SK-N-SH (cell line): Measurements from ENCODE around the gene RNF212. TPM values are rescaled to one million over a fixed set of nuclear protein-coding genes. Genes with fewer than 3 reads are reported as not detected.
A peak's percentile ranks its signal among the peaks of the same experiment; 100 is the strongest.

Experiments used
- CTCF ChIA-PET: fragments of 300-600, 350-600 bp; formaldehyde crosslinking; extraction: SDS; loops from one replicate; lab custom pipeline; 2021; lab: Yijun Ruan, JAX
- POLR2A ChIA-PET: fragments of 350-600 bp; sonication (Branson Sonifier 250); formaldehyde crosslinking; extraction: SDS; loops from one replicate; lab custom pipeline; 2020; ENCODE audit warnings: antibody characterized with exemption, inconsistent platforms; lab: Yijun Ruan, JAX
- DNase-seq: peaks from one replicate; pipeline ENCODE4 v3.0.0; 2012
- H2AFZ ChIP-seq: fragments of 200-600 bp; sonication (generic); 2 replicates; pipeline ENCODE4 v1.8.1; 2016; ENCODE audit warnings: antibody characterized with exemption, mild to moderate bottlenecking, low read depth
- H3F3A ChIP-seq: fragments of 200-600 bp; sonication (generic); replicated peaks from 2 replicates; pipeline ENCODE3; 2016; ENCODE audit warnings: antibody characterized with exemption, mild to moderate bottlenecking; ENCODE audit not compliant: insufficient read depth
- H3K27ac ChIP-seq, 2 experiments: fragments of 200-500 bp in 1 of 2; fragments of 200-600 bp in 1 of 2; sonication (Bioruptor generic) in 1 of 2; sonication (generic), shearing (Covaris generic) in 1 of 2; 2 replicates each; pipeline versions ENCODE4 v1.5.1 to v1.6.1; 2014 to 2016; ENCODE audit warnings: low read depth in 2 of 2, inconsistent platforms in 1 of 2, low read length in 1 of 2, mild to moderate bottlenecking in 1 of 2, mixed read lengths in 1 of 2
- H3K27me3 ChIP-seq: fragments of 200-600 bp; sonication (generic), shearing (Covaris generic); 2 replicates; pipeline ENCODE4 v1.6.1; 2016; ENCODE audit warnings: mixed run types; ENCODE audit not compliant: insufficient read depth
- H3K36me3 ChIP-seq, 2 experiments: fragments of 200-500 bp in 1 of 2; fragments of 200-600 bp in 1 of 2; sonication (Bioruptor generic) in 1 of 2; sonication (generic) in 1 of 2; replicated peaks in 1 of 2; 2 replicates each; pipeline versions ENCODE3 to v1.5.1; 2014 to 2016; ENCODE audit warnings: low read length in 1 of 2, mild to moderate bottlenecking in 1 of 2; ENCODE audit not compliant: insufficient read depth in 2 of 2, control insufficient read depth in 1 of 2
- H3K4me1 ChIP-seq, 2 experiments: fragments of 200-500 bp in 1 of 2; fragments of 200-600 bp in 1 of 2; sonication (Bioruptor generic) in 1 of 2; sonication (generic), shearing (Covaris generic) in 1 of 2; 2 replicates each; pipeline versions ENCODE4 v1.5.1 to v1.6.1; 2014 to 2016; ENCODE audit warnings: low read depth in 1 of 2, low read length in 1 of 2, mixed run types in 1 of 2; ENCODE audit not compliant: insufficient read depth in 2 of 2, control insufficient read depth in 1 of 2
- H3K4me2 ChIP-seq: fragments of 200-600 bp; sonication (generic), shearing (Covaris generic); 2 replicates; pipeline ENCODE4 v1.6.1; 2017; ENCODE audit warnings: mixed run types
- H3K4me3 ChIP-seq, 2 experiments: fragments of 200-500 bp in 1 of 2; fragments of 200-600 bp in 1 of 2; sonication (Bioruptor generic) in 1 of 2; sonication (generic), shearing (Covaris generic) in 1 of 2; 2 replicates each; pipeline versions ENCODE4 v1.5.1 to v1.8.1; 2014 to 2016; ENCODE audit warnings: low read depth in 2 of 2, inconsistent platforms in 1 of 2, low read length in 1 of 2, mild to moderate bottlenecking in 1 of 2, mixed read lengths in 1 of 2, moderate library complexity in 1 of 2
- H3K79me2 ChIP-seq: fragments of 200-600 bp; sonication (generic); 2 replicates; pipeline ENCODE4 v1.8.1; 2017; ENCODE audit warnings: mild to moderate bottlenecking; ENCODE audit not compliant: insufficient read depth
- H3K9ac ChIP-seq: fragments of 200-600 bp; sonication (generic); 2 replicates; pipeline ENCODE4 v1.6.1; 2017; ENCODE audit warnings: mixed run types
- H3K9me2 ChIP-seq: fragments of 200-600 bp; sonication (generic); 2 replicates; pipeline ENCODE4 v1.6.1; 2017; ENCODE audit warnings: mixed run types
- H3K9me3 ChIP-seq: fragments of 200-600 bp; sonication (generic); 2 replicates; pipeline ENCODE4 v1.6.1; 2017; ENCODE audit warnings: mixed run types, mild to moderate bottlenecking, moderate library complexity
- H4K20me1 ChIP-seq: fragments of 200-600 bp; sonication (generic); 2 replicates; pipeline ENCODE4 v1.6.1; 2017; ENCODE audit warnings: mild to moderate bottlenecking, mixed run types; ENCODE audit not compliant: insufficient read depth
- EP300 ChIP-seq, 2 experiments: IDR thresholded peaks; 2 replicates each; pipeline versions ENCODE4 v1.4.0 to v1.6.1; 2012; ENCODE audit warnings: borderline replicate concordance in 1 of 2, low read depth in 1 of 2, low read length in 1 of 2
- FOXJ3 ChIP-seq: sonication (generic); formaldehyde crosslinking; IDR thresholded peaks from 2 replicates; pipeline ENCODE4 v1.5.1; 2020; ENCODE audit warnings: mild to moderate bottlenecking, missing genetic modification reagents
- GABPA ChIP-seq: IDR thresholded peaks from 2 replicates; pipeline ENCODE4 v1.4.0; 2012; ENCODE audit warnings: low read depth, mild to moderate bottlenecking
- GATA2 ChIP-seq: sonication (generic); formaldehyde crosslinking; IDR thresholded peaks from 2 replicates; pipeline ENCODE4 v1.5.0; 2020; ENCODE audit warnings: mild to moderate bottlenecking, missing genetic modification reagents
- MAX ChIP-seq: IDR thresholded peaks from 2 replicates; pipeline ENCODE4 v1.4.0; 2012; ENCODE audit warnings: low read depth
- MEF2A ChIP-seq: IDR thresholded peaks from 2 replicates; pipeline ENCODE4 v1.4.0; 2012; ENCODE audit warnings: low read depth, borderline replicate concordance
- NFIC ChIP-seq: IDR thresholded peaks from 2 replicates; pipeline ENCODE4 v1.4.0; 2012; ENCODE audit warnings: borderline replicate concordance
- NRF1 ChIP-seq: IDR thresholded peaks from 2 replicates; pipeline ENCODE4 v1.6.1; 2012; ENCODE audit warnings: low read depth, mild to moderate bottlenecking, low read length
- PBX3 ChIP-seq: IDR thresholded peaks from 2 replicates; pipeline ENCODE4; 2012
- RAD21 ChIP-seq: IDR thresholded peaks from 2 replicates; pipeline ENCODE4 v1.6.1; 2012; ENCODE audit warnings: mild to moderate bottlenecking, low read length
- RXRA ChIP-seq: IDR thresholded peaks from 2 replicates; pipeline ENCODE4 v1.4.0; 2012; ENCODE audit warnings: low read depth, mild to moderate bottlenecking, borderline replicate concordance
- USF2 ChIP-seq: fragments of 150-350 bp; IDR thresholded peaks from 2 replicates; pipeline ENCODE4 v1.6.1; 2017; ENCODE audit warnings: antibody characterized with exemption, low read length, low read depth, borderline replicate concordance
- YY1 ChIP-seq: IDR thresholded peaks from 2 replicates; pipeline ENCODE4 v1.4.0; 2012; ENCODE audit warnings: low read depth, mild to moderate bottlenecking
- WGBS: methylation state at CpG from one replicate; pipeline ENCODE4 v1.1.6; 2017; ENCODE audit warnings: low lambda C conversion rate; 5-methylcytosine and 5-hydroxymethylcytosine counted together
- polyA plus RNA-seq, 3 experiments: library from polyadenylated mRNA; depleted of rRNA; stranded (reverse); fragments of >200 nt; gene quantifications; 2 replicates each; pipeline ENCODE4 v1.2.3, GENCODE V29; 2012
- TF ChIP-seq, protein P1 (sequence below): IDR thresholded peaks from 2 replicates; pipeline ENCODE4 v1.4.0; 2012; ENCODE audit warnings: low read depth, borderline replicate concordance
- TF ChIP-seq, protein P2 (sequence below): fragments of 200-600 bp; sonication (generic); IDR thresholded peaks from 2 replicates; pipeline ENCODE4 v1.6.1; 2017; ENCODE audit warnings: antibody characterized with exemption, mild to moderate bottlenecking, moderate library complexity

RNF212 gene
- polyA plus RNA-seq, 1 of the 3 experiments (the other 2 are of a cell fraction) = 7.0 TPM

GRCh38 chr4:1042352-1043055 is 70.9 kb downstream of the RNF212 start:
- Histone ChIP-seq H2AFZ (no peak overlapping the region), H3K9me3 (no peaks in the 10 kb centered on the region), H3K4me3 (no peak overlapping the region), H3K9me2 (no peaks in the 10 kb centered on the region), H3K9ac (no peak overlapping the region), H3K27ac (no peak overlapping the region), H3K27me3 (peaks cover 9% of the 10 kb centered on the region; the same call in 1 of the 2 replicates), H3F3A (peaks cover 16% of the 10 kb centered on the region), H3K4me1 (peaks cover 3 to 34% of the 10 kb centered on the region in 2 experiments; a peak in 3 of 4 replicates), H3K36me3 (no peaks in the 10 kb centered on the region), H3K79me2 (no peaks in the 10 kb centered on the region), H4K20me1 (no peaks in the 10 kb centered on the region), H3K4me2 (no peak overlapping the region)
- WGBS = 91% methylated on average over 17 of the region's 17 CpGs
- CTCF ChIA-PET = no interaction called here
- no peak for TF ChIP-seq USF2
- TF ChIP-seq YY1 = no peak
- no peak for TF ChIP-seq NRF1
- TF ChIP-seq EP300 (IDR thresholded peaks at IDR 0.05; ENCODE audit: borderline replicate concordance in 1 of 2, low read depth in 1 of 2, low read length in 1 of 2) = no peak
- no peak for TF ChIP-seq RXRA
- TF ChIP-seq GABPA = no peak
- TF ChIP-seq RAD21 = no peak
- no peak for TF ChIP-seq GATA2
- no peak for TF ChIP-seq FOXJ3 (CRISPR knock-in tag)
- TF ChIP-seq, protein P1, sequence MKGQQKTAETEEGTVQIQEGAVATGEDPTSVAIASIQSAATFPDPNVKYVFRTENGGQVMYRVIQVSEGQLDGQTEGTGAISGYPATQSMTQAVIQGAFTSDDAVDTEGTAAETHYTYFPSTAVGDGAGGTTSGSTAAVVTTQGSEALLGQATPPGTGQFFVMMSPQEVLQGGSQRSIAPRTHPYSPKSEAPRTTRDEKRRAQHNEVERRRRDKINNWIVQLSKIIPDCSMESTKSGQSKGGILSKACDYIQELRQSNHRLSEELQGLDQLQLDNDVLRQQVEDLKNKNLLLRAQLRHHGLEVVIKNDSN = no peak
- no peak for TF ChIP-seq MEF2A
- no peak for DNase-seq
- POLR2A ChIA-PET = no interaction called here

- H4K20me1 ChIP-seq = no peaks in the 10 kb centered on the region
- H3F3A ChIP-seq = peaks cover 11% of the 10 kb centered on the region
- 29% methylated on average over 5 of the region's 8 CpGs for WGBS
- peaks cover 3 to 31% of the 10 kb centered on the region in 2 experiments; a peak in 3 of 4 replicates for H3K4me1 ChIP-seq
- POLR2A ChIA-PET = no interaction called here
- H3K79me2 ChIP-seq = no peaks in the 10 kb centered on the region
- DNase-seq = no peak
- CTCF ChIA-PET = no interaction called here
- H3K9ac ChIP-seq = no peak overlapping the region
- no peaks in the 10 kb centered on the region for H3K9me2 ChIP-seq
- TF ChIP-seq FOXJ3 (CRISPR knock-in tag) (no peak), MAX (no peak), NFIC (no peak), PBX3 (no peak), NRF1 (no peak), EP300 (IDR thresholded peaks at IDR 0.05; ENCODE audit: borderline replicate concordance in 1 of 2, low read depth in 1 of 2, low read length in 1 of 2) (no peak), RXRA (no peak)
- TF ChIP-seq, protein P2, sequence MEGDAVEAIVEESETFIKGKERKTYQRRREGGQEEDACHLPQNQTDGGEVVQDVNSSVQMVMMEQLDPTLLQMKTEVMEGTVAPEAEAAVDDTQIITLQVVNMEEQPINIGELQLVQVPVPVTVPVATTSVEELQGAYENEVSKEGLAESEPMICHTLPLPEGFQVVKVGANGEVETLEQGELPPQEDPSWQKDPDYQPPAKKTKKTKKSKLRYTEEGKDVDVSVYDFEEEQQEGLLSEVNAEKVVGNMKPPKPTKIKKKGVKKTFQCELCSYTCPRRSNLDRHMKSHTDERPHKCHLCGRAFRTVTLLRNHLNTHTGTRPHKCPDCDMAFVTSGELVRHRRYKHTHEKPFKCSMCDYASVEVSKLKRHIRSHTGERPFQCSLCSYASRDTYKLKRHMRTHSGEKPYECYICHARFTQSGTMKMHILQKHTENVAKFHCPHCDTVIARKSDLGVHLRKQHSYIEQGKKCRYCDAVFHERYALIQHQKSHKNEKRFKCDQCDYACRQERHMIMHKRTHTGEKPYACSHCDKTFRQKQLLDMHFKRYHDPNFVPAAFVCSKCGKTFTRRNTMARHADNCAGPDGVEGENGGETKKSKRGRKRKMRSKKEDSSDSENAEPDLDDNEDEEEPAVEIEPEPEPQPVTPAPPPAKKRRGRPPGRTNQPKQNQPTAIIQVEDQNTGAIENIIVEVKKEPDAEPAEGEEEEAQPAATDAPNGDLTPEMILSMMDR = no peak
- H3K4me2 ChIP-seq = peak overlapping the region; percentile 10; the same call in 1 of the 2 replicates
- H3K4me3 ChIP-seq = no peak overlapping the region
- H3K27ac ChIP-seq = peak overlapping the region in 1 of 2 experiments; percentile 23; a peak in 2 of 4 replicates
- H3K9me3 ChIP-seq = no peaks in the 10 kb centered on the region
- no peak overlapping the region for H2AFZ ChIP-seq
- no peaks in the 10 kb centered on the region for H3K36me3 ChIP-seq
- H3K27me3 ChIP-seq = peaks cover 9% of the 10 kb centered on the region; the same call in 1 of the 2 replicates
Observed at GRCh38 chr4:1041936-1042330, 71.4 kb downstream of the RNF212 start.
